ENCODE data around the gene CNR2. TPM values are rescaled to one million over a fixed set of nuclear protein-coding genes. Genes with fewer than 3 reads are reported as not detected.
"Not testable (repeated sequence)": the region's sequence is repeated elsewhere in the genome, so short reads cannot be mapped to it uniquely, and the experiment has no call there.

Gene CNR2
- polyA plus RNA-seq, 3 donors = 0.03 to 0.12 (median 0.11) TPM

DNA sequence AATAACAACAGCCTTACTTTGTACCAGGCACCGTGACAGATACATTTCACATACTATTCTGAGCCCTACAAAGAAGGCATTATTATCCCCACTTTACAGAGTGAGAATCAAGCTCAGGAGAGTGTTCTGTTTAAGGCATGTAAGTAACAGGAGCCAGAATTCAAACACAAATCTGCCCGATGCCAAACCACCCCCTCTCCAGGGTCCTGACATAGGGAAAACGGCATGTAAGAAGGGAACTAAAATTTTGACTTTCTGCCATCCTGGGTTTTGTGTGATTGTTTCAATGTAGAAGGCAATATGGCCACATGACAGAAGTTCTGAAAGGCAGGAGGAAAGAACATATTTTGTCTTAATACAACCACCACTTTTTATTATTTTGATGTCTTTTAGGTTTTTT lies 50.5 kb downstream of the CNR2 start:
- H2AFZ ChIP-seq (ENCODE audit: insufficient read depth, low read depth, low read length, poor library complexity, severe bottlenecking) = no peak overlapping the region
- no peak overlapping the region for H3K27ac Mint-ChIP-seq
- H3K9ac ChIP-seq (ENCODE audit: insufficient read depth, low read length, poor library complexity, severe bottlenecking) = no peak overlapping the region
- peaks cover 4% of the 10 kb centered on the region for H3K79me2 ChIP-seq (ENCODE audit: insufficient read depth, low read length)
- H3K4me1 Mint-ChIP-seq = peaks cover 26% of the 10 kb centered on the region
- no peaks in the 10 kb centered on the region for H3K27me3 ChIP-seq (ENCODE audit: control insufficient read depth in 2 of 2, insufficient read depth in 2 of 2, low read length in 2 of 2)
- H3K36me3 Mint-ChIP-seq = peaks cover 52 to 69% of the 10 kb centered on the region in 2 donors
- H3K36me3 ChIP-seq (replicated peaks in 1 of 2; ENCODE audit: control insufficient read depth in 1 of 2, insufficient read depth in 2 of 2, low read length in 2 of 2) = peaks cover 53 to 72% of the 10 kb centered on the region in 2 donors
- WGBS (ENCODE audit: insufficient coverage) = no CpG with 5 or more reads among the region's 3 CpGs
- H3K9me3 ChIP-seq (replicated peaks in 1 of 2; ENCODE audit: control insufficient read depth in 1 of 2, insufficient read depth in 1 of 2, low read length in 2 of 2) = no peaks in the 10 kb centered on the region
- no peak overlapping the region for H3K27ac ChIP-seq (ENCODE audit: low read depth in 1 of 2, low read length in 2 of 2)
- no peak overlapping the region for H3K4me3 Mint-ChIP-seq
- H3K4me3 ChIP-seq (replicated peaks in 1 of 3; ENCODE audit: low read depth in 2 of 3, low read length in 3 of 3) = no peak overlapping the region
- H4K20me1 ChIP-seq (ENCODE audit: insufficient read depth, low read length) = no peaks in the 10 kb centered on the region
- intact Hi-C loops (cut with micrococcal nuclease) = no loop called here
- peaks cover 0 to 6% (median 2%) of the 10 kb centered on the region in 3 donors for H3K27me3 Mint-ChIP-seq (ENCODE audit: low read depth in 3 of 3)
- H3K4me2 ChIP-seq (replicated peaks; ENCODE audit: extremely low read depth, low read length, poor library complexity, severe bottlenecking) = no peak overlapping the region
- H3K9me3 Mint-ChIP-seq = no peaks in the 10 kb centered on the region
- TF ChIP-seq, protein P1, sequence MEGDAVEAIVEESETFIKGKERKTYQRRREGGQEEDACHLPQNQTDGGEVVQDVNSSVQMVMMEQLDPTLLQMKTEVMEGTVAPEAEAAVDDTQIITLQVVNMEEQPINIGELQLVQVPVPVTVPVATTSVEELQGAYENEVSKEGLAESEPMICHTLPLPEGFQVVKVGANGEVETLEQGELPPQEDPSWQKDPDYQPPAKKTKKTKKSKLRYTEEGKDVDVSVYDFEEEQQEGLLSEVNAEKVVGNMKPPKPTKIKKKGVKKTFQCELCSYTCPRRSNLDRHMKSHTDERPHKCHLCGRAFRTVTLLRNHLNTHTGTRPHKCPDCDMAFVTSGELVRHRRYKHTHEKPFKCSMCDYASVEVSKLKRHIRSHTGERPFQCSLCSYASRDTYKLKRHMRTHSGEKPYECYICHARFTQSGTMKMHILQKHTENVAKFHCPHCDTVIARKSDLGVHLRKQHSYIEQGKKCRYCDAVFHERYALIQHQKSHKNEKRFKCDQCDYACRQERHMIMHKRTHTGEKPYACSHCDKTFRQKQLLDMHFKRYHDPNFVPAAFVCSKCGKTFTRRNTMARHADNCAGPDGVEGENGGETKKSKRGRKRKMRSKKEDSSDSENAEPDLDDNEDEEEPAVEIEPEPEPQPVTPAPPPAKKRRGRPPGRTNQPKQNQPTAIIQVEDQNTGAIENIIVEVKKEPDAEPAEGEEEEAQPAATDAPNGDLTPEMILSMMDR (IDR thresholded peaks at IDR 0.05) = no peak
- no peak for DNase-seq
- peaks cover 24% of the 10 kb centered on the region in 2 donors for H3K4me1 ChIP-seq (ENCODE audit: control insufficient read depth in 1 of 2, insufficient read depth in 2 of 2, low read length in 2 of 2)

DNA sequence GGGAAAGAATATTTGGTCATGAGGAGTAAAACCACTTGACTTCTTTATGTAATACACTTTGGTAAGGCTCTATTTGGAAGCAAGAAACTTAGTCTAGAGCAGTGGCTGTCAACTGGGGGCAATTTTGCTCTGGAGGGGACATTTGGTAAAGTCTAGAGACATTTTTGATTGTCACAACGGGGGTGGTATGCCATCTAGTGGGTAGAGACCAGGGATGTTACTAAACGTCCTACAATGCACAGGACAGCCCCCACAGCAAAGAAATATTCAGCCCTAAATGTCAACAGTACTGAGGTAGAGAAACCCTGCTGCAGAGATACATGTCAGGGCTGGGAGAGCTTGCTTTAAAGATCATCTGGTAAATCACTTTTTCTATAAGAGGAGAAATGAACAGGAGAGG lies 58.6 kb downstream of the CNR2 start:
- H3K9me3 ChIP-seq (replicated peaks in 1 of 2; ENCODE audit: control insufficient read depth in 1 of 2, insufficient read depth in 1 of 2, low read length in 2 of 2) = no peaks in the 10 kb centered on the region
- TF ChIP-seq, protein P1 (IDR thresholded peaks at IDR 0.05) = no peak
- H3K4me1 Mint-ChIP-seq = no peaks in the 10 kb centered on the region
- no peaks in the 10 kb centered on the region for H3K79me2 ChIP-seq (ENCODE audit: insufficient read depth, low read length)
- no CpG with 5 or more reads among the region's 2 CpGs for WGBS (ENCODE audit: insufficient coverage)
- H3K27ac Mint-ChIP-seq = no peak overlapping the region
- no peak overlapping the region for H3K9ac ChIP-seq (ENCODE audit: insufficient read depth, low read length, poor library complexity, severe bottlenecking)
- H3K4me3 Mint-ChIP-seq = no peak overlapping the region
- no peak overlapping the region for H3K4me2 ChIP-seq (replicated peaks; ENCODE audit: extremely low read depth, low read length, poor library complexity, severe bottlenecking)
- intact Hi-C loops (cut with micrococcal nuclease) = no loop called here
- H4K20me1 ChIP-seq (ENCODE audit: insufficient read depth, low read length) = no peaks in the 10 kb centered on the region
- no peaks in the 10 kb centered on the region for H3K27me3 ChIP-seq (ENCODE audit: control insufficient read depth in 2 of 2, insufficient read depth in 2 of 2, low read length in 2 of 2)
- H3K36me3 Mint-ChIP-seq = peaks cover 51 to 74% of the 10 kb centered on the region in 2 donors
- H3K27ac ChIP-seq (ENCODE audit: low read depth in 1 of 2, low read length in 2 of 2) = no peak overlapping the region
- peaks cover 37 to 66% of the 10 kb centered on the region in 2 donors for H3K36me3 ChIP-seq (replicated peaks in 1 of 2; ENCODE audit: control insufficient read depth in 1 of 2, insufficient read depth in 2 of 2, low read length in 2 of 2)
- no peaks in the 10 kb centered on the region for H3K4me1 ChIP-seq (ENCODE audit: control insufficient read depth in 1 of 2, insufficient read depth in 2 of 2, low read length in 2 of 2)
- no peak overlapping the region for H2AFZ ChIP-seq (ENCODE audit: insufficient read depth, low read depth, low read length, poor library complexity, severe bottlenecking)
- DNase-seq = no peak
- peaks cover 0 to 4% (median 0%) of the 10 kb centered on the region in 7 donors for H3K9me3 Mint-ChIP-seq
- no peaks in the 10 kb centered on the region for H3K27me3 Mint-ChIP-seq (ENCODE audit: low read depth in 3 of 3)
- no peak overlapping the region for H3K4me3 ChIP-seq (replicated peaks in 1 of 3; ENCODE audit: low read depth in 2 of 3, low read length in 3 of 3)

DNA sequence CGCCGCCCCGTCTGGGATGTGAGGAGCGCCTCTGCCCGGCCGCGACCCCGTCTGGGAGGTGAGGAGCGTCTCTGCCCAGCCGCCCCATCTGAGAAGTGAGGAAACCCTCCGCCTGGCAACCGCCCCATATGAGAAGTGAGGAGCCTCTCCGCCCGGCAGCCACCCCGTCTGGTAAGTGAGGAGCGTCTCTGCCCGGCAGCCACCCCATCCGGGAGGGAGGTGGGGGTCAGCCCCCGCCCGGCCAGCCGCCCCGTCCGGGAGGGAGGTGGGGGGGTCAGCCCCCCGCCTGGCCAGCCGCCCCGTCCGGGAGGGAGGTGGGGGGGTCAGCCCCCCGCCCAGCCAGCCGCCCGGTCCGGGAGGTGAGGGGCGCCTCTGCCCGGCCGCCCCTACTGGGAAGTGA lies 60.0 kb downstream of the CNR2 start:
- H2AFZ ChIP-seq (ENCODE audit: insufficient read depth, low read depth, low read length, poor library complexity, severe bottlenecking); H3K9me3 ChIP-seq (replicated peaks in 1 of 2; ENCODE audit: control insufficient read depth in 1 of 2, insufficient read depth in 1 of 2, low read length in 2 of 2); DNase-seq; H3K27ac ChIP-seq (ENCODE audit: low read depth in 1 of 2, low read length in 2 of 2); H3K9me3 Mint-ChIP-seq; H3K27me3 ChIP-seq (ENCODE audit: control insufficient read depth in 2 of 2, insufficient read depth in 2 of 2, low read length in 2 of 2); H3K4me1 ChIP-seq (ENCODE audit: control insufficient read depth in 1 of 2, insufficient read depth in 2 of 2, low read length in 2 of 2); H3K4me2 ChIP-seq (replicated peaks; ENCODE audit: extremely low read depth, low read length, poor library complexity, severe bottlenecking); H3K4me3 Mint-ChIP-seq; H3K27me3 Mint-ChIP-seq (ENCODE audit: low read depth in 3 of 3); H3K4me1 Mint-ChIP-seq; H3K27ac Mint-ChIP-seq; H3K4me3 ChIP-seq (replicated peaks in 1 of 3; ENCODE audit: low read depth in 2 of 3, low read length in 3 of 3); H3K9ac ChIP-seq (ENCODE audit: insufficient read depth, low read length, poor library complexity, severe bottlenecking); H3K79me2 ChIP-seq (ENCODE audit: insufficient read depth, low read length); H4K20me1 ChIP-seq (ENCODE audit: insufficient read depth, low read length); intact Hi-C loops (cut with micrococcal nuclease): not testable (repeated sequence)
- peaks cover 31 to 66% of the 10 kb centered on the region in 2 donors for H3K36me3 ChIP-seq (replicated peaks in 1 of 2; ENCODE audit: control insufficient read depth in 1 of 2, insufficient read depth in 2 of 2, low read length in 2 of 2)
- peaks cover 50 to 72% of the 10 kb centered on the region in 2 donors for H3K36me3 Mint-ChIP-seq
- WGBS (ENCODE audit: insufficient coverage) = no CpG with 5 or more reads among the region's 34 CpGs
